Medulla oblongata (tissue), 1 donor: ENCODE data around the gene TRDN.
"Not testable (repeated sequence)": the region's sequence is repeated elsewhere in the genome, so short reads cannot be mapped to it uniquely, and the experiment has no call there.

Source experiments
- DNase-seq: peaks from one replicate; pipeline ENCODE4 v3.0.0-alpha.2; 2015; ENCODE audit errors: extremely low spot score

The TRDN gene

DNA sequence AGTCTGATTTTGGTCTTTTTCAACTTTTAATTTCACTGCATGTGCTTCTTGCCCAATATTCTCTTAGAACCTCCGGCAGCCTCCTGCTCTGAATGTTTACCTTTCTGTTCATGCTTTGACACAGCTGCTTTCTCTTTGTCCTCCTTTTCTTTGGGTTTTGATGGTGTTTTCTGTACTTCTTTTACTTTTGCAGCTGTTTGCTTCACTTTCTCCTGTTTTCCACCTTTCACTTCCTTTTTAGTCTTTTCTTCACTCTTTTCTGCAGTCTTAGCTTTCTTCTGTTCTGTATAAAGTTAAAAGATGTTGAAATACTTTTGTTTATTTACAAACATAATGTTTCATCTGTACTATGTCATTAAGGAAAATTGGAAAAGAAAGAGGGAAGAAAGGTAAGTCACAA is 133.1 kb downstream of the TRDN start:
- DNase-seq = no peak

DNA sequence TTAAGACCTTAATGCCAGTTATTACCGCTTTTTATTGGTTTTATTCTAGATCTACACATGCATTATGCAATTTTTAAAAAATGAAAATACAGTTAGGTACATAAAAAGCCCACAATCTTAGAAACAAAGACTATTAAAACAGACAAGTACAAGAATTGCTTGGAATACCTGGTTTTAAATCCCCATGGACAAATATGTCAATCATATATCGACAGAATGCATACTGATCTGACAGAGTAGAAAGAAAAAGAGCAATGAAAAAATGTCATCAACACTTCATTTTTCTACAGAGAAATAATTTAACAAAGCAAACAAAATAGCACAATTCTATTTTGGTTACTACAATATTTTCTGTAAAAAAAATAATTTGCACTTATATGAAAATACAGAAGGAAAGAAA is 139.7 kb downstream of the TRDN start:
- DNase-seq = no peak

DNA sequence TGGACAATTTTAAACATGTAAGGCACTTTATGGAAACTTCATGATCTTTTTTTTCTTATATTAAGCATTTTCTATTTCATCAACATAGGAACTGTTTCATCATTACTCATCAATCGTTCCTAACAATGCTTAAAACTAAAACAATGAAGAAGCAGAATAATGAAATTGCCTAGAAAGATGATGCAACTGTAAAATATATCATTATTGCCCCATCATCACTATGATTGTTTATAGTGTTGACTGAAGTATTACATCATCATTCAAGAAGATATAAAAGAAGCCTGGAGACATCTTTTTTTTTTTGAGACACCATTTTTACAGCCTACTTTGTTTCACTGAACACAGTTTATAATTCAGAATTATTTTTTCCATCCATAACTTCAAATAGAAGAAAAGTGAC is 147.2 kb downstream of the TRDN start:
- DNase-seq = no peak

DNA sequence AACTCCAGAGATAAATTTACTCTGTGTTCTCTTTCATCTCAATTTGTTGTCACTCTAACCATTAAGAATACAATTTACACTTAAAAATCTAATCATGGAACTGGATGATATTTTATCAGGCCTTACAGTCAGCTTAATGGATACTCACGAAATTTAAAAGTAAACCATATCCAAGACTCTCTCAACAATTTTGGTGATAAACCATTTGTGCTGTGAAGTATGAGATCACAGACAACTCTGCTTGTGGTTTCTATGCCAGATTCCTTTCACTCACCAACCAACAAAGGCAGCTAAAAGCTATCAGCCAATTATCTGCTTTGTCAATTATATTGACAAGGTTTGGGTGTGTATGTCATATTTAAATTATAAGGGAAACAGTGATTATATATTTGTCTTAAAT is 155.8 kb downstream of the TRDN start:
- no peak for DNase-seq

DNA sequence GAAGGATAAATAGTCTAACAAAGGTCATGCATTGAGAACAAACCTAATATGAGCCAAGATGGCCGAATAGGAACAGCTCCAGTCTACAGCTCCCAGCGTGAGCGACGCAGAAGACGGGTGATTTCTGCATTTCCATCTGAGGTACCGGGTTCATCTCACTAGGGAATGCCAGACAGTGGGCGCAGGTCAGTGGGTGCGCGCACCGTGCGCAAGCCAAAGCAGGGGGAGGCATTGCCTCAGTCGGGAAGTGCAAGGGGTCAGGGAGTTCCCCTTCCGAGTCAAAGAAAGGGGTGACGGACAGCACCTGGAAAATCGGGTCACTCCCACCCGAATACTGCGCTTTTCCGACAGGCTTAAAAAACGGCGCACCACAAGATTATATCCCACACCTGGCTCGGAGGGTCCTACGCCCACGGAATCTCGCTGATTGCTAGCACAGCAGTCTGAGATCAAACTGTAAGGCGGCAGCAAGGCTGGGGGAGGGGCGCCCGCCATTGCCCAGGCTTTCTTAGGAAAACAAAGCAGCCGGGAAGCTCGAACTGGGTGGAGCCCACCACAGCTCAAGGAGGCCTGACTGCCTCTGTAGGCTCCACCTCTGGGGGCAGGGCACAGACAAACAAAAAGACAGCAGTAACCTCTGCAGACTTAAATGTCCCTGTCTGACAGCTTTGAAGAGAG is 164.6 kb downstream of the TRDN start:
- not testable (repeated sequence) for DNase-seq

DNA sequence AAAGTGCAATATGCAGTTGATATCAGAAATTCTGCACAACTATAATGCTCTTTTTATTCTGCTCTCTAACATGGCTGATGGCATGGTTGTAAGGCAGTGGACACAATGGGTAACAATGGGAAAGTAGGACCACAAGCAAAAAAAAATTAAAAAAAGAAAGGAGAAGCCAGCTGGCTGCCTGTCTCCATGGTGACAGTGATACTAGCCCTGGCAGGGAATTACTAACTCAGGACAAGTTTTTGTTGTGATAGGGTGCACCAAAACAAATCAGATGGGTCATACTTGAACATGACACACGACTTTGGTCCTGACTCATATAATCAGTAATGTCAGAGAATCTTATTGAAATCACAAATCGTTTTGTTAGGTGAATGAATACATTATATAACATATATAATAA is 169.4 kb downstream of the TRDN start:
- no peak for DNase-seq

DNA sequence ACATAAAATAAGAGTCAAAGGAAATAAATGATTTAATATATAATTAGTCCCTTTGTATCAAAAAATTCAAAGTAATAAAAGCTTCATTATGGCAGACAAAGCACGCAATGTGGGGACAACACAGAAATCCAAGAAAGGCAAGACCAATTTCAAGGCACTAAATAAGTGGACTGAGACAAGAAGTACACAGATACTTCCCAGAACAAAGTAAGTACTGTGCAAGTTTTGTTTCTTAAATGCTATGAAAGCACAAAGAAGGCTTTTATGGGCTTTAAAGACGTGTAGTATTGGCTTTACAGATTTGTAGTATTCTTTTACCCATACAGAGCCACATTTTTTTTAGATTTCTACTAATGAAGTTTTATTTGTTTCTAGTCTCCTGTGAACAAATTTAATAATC is 174.6 kb downstream of the TRDN start:
- no peak for DNase-seq

DNA sequence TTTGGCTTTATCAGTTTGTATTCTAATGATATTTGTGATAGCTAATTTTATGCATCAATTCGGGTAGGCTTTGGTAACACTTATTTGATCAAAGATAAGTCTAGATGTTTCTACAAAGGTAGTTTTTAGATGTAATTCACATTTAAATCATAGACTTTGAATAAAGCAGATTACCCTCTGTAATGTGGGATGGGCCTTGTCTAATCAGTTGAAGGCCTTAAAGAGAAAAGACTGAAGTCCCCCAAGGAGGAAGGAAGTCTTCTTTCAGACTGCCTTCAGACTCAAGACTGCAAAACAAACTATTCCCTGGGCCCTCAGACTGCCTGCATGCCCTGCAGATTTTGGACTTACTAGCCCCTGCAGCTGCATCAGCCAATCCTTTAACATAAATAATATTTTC is 178.5 kb downstream of the TRDN start:
- no peak for DNase-seq

DNA sequence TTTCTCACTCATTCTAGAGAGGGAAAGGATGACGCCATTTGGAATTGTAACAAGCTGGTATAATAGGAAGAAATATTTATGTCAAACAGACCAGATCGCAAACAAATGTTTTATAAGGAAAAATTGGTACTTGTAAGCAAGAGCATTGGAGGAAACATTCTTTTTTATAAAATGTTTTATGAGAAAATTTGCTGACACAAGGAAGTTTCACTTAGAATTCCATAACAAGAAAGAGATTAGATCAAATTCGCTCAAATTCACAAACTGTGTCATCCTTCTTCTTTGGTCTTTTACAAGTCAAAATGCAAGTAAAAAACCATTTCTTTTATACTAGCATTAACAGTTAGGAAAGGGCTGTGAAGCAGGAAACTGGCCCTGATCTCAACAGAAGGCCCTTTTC is 179.9 kb downstream of the TRDN start:
- DNase-seq = no peak

DNA sequence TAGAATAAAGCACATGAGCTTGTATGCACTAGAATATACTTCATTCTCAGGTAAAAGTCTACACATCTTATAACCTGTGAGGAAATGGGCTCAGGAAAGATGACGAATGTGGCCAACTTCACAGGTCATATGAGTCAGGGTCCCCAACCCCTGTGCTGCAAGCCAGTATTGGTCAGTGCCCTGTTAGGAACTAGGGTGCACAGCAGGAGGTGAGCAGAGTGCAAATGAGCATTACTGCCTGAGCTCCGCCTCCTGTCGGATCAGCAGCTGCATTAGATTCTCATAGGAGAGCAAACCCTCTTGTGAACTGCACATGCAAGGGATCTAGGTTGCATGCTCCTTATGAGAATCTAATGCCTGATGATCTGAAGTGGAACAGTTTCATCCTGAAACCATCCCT is 182.3 kb downstream of the TRDN start:
- no peak for DNase-seq

DNA sequence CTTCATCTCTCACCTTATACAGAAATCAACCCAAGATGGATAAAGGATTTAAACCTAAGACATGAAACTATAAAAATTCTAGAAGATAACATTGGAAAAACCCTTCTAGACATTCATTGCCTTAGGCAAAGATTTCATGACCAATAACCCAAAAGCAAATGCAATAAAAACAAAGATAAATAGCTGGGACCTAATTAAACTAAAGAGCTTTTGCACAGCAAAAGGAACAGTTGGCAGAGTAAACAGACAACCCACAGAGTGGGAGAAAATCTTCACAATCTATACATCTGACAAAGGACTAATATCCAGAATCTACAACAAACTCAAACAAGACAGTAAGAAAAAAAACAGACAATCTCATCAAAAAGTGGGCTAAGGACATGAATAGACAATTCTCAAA is 183.7 kb downstream of the TRDN start:
- not testable (repeated sequence) for DNase-seq

DNA sequence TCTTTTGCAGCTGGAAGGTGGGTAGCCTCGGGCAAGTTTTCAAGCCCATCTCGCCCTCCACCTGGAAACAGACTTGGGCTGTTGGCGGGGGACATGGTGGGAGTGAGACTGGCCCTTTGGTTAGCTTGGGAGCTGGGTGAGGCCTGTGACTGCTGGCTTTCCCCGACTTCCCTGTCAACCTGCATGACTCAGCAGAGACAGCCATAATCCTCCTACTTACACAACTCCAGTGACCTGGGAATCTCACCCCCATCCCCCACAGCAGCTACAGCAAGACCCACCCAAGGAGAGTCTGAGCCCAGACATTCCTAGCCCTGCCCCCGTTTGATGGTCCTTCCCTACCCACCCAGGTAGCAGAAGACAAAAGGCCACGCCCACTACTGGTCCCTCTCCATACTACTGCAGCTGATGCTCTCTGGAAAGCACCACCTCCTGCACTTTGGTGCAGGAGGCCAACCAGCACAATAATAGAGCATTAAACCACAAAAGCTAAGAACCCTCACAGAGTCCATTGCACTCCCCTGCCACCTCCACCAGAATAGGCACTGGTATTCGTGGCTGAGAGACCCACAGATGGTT is 188.4 kb downstream of the TRDN start:
- no peak for DNase-seq

DNA sequence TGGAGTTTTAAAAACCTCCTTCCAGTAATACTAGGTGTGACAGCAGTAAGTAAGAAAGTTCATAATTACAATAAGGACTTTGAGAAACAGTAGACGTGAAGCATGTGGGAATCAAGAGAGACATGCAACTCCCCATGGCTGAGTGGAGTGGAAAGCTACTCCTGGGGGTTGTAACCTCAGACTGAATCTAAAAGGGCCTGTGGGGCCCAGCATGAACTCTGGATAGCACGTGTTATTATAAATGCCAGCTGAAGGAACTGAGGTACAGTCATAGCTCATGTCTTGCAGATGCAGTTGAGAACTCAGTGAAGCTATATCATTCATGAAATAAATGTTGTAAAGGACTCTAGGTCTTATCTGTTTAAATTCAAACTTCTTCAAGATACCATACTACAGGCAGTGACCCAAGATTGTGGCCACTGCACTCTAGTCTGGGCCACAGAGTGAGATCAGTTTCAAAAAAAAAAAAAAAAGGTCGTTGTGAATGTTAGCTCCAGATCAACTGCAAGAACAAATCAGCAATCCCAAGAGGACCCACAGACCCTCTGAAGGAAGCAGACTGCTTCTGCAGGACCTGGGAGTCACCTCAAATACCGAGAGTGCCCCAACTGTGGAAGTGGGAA is 189.3 kb downstream of the TRDN start:
- DNase-seq = no peak

DNA sequence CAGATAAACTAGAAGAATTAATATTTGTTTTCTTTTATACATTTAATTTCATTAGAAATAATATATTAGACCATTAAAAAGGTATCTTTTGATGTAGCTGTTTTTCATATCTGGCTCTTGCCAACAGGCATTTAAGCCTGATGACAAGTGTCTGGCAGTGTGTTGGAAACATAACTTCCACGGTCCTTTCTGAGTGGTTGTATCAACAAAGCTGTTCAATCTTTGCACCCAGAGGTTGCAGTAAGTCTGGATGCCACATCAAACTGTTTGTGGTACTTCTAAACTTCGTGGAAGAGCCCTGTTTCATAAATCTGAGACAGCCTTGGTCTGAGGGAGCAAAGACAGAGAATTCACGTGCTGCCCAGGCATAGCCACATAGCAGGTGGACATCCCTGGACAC is 197.4 kb downstream of the TRDN start:
- no peak for DNase-seq

DNA sequence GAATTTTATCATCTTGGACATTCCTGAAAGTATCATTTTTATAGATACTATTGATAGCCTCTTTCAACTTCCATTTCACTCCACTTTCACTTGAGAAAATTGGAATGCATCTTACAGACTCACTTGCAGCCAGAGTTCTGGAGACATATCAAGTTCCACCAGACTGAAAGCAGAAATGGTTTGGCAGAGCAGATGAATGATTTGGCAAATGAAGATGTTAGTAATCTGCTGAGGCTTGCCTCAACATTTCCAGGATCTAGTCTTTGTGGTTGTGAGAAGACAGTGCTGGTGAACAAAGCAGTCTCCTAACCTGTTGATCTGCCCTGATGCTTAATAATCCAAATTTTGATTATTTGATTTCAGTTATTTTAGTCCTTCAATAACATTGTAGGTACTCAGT is 202.6 kb downstream of the TRDN start:
- no peak for DNase-seq

DNA sequence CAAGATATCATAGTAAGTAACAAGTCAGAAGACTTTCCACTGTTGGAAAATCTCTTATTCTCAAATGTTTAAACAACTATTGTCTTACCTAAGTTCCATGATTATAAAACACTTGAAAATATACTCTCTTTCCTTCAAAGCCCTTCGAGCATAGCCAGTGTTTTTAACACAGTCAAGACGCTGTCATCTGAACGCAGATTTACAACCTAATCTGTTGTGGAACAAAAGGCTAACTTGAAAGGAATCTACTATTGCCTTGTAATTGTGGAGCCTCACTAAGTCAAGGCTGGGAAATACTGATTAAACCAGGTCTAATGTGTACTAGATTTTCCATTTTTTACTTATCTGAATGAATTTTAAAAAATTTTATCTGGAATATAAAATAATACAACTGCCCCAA is 205.8 kb downstream of the TRDN start:
- DNase-seq = no peak

DNA sequence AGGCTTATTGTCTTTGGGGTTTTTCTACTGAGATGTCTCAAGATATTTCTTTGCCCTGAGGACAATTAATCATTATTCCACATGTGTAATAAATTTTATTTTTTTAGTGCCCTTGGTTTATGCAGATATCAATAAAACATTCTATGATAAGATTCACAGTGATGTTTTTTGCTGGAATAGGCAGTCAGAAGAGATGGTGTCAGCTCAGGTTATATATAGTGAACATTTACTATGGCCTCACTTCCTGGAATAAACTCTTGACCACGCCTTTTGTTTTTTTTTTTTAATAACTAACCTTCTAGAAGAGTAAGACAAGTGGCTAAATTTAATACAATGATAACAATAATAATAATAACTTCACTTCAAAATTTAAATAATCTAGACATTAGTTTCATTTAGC is 209.7 kb downstream of the TRDN start:
- no peak for DNase-seq

DNA sequence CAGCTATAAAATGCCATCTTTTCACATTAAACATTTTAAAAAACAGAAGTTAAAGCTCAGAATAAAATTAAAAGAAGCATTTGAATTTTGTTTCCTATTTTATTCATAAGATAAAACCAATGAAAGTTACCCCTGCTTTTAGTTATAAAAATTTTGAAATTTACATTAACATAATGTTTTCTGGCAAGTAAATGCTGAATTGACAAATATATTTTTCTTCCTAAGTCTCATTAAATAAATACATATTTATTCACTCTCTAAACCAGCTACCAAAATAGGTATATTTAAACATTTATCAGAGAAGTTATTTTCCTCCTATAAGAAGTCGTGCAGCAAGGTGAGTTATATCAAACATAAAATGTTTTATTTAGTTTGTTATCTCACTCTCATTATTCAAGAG is 213.6 kb downstream of the TRDN start:
- DNase-seq = no peak

DNA sequence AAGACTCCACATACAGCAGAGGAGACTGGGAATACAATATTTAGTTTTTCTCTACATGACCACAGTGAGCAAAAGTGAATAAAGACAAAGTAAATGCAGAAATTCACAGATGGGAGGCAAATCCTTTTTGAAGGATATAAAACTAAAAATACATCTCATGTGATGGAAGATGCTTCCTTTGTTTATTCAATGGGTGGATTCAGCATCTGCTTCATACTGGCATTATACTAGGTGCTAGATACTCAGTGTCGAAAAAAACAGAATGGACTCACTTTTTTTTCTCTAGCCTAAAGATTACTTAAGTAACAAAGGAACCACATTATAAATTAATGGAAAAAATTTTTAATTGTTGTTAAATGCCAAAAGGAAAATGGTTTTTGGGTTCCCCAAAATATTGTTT is 216.2 kb downstream of the TRDN start:
- no peak for DNase-seq

DNA sequence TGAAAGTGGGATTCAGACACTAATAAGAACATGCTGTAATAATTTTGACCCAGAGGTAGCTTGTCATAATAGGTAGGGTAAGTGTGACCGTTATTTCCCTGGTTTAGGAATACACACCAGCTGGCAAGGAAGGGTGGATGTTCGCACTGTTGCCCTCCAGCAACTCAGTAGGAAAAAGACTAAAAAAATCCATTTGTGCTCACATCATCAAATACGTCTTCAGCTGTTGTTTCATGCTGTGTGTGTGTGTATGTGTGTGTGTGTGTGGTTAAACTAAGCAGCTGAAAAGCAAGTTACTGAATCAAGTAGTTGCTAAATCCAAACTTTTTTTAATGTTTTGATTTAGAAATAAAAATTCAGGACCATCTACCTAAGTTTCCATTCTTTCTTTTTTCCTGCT is 218.7 kb downstream of the TRDN start:
- no peak for DNase-seq

DNA sequence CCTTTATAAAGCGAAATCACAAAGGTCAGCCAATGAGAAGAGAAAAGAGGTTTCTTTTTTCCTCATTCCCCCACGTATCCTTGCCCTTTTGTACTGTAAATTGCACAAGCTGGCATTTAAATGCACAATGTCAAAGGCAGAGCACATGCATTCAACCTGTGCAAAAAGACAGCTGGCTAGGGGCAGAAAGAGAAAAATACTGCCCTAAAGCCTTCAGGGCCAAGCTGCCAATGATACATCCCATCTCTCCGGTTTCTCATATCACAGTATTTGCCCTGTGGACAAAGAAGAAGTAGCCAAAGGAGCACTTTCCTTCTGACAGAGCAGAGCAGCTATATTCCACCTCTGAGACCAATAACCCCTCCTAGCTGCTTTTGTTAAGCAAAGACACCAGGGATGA is 219.2 kb downstream of the TRDN start:
- no peak for DNase-seq

DNA sequence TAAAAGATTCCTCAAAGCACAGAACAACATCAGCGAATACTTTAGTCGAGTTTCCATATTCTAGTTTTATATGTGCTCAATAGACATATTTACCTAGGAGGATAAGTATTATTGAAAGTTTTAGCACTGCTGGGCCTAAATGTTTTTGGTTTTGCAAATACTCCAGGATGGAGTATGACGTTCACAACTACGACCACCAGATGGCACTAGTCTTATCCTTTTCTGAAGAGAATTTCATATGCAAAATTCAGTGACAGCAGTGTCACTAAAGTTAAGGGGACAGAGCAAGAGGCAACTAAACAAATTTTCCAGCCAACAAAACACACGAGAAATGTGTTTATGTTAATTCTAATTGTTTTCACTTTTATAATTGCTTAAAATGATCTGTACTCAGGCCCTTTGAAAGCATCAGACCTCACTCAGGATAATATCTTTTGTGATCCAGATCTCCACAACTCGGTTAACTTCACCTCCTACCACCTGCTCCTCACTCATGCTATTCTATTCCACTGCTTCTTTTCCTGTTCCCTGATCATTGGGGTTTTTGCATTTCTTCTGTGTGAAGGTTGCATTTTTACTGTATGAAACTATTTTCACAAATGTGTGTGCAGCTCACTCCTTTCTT is 220.8 kb downstream of the TRDN start:
- DNase-seq = peak; percentile 84

DNA sequence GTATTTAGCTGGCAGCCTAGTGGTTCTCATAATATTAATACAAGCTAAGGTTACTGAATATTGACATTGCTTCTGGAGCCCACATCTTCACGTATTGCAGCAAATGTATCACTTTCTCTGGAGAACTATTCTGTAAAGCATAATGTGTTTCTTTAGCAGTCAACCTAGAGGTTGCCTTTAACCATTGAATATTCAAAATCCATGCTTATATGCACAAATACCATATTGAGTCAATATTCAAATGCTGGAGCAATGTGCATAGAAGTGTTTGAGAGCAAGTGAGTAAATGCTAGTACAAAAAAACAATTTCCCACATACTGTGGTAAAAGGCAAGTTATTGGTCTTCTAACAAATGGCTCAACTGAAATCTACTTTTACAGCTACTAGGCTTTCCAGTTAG is 231.8 kb downstream of the TRDN start:
- DNase-seq = no peak
